GM23338 (cell line): ENCODE data around the gene MTHFD1. TPM values are rescaled to one million over a fixed set of nuclear protein-coding genes. Genes with fewer than 3 reads are reported as not detected.

ENCODE experiments used
- ATAC-seq: fragments of 200-7000 bp; cut with Tn5 transposase; 3 replicates; pipeline ENCODE4 v1.9.1; 2020
- DNase-seq: peaks from one replicate; pipeline ENCODE4 v3.0.0-alpha.2; 2015; ENCODE audit warnings: low spot score
- H2AFZ ChIP-seq: fragments of 200-600 bp; sonication (generic); 2 replicates; pipeline ENCODE4 v1.8.0; 2016; ENCODE audit warnings: antibody characterized with exemption, mild to moderate bottlenecking, moderate library complexity
- H3F3A ChIP-seq: fragments of 200-600 bp; sonication (generic); replicated peaks from 2 replicates; pipeline ENCODE4 v1.8.0; 2017; ENCODE audit warnings: antibody characterized with exemption, mixed run types, low read depth
- H3K27ac ChIP-seq: fragments of 200-600 bp; sonication (generic); 2 replicates; pipeline ENCODE4 v1.6.1; 2016; ENCODE audit warnings: low read depth
- H3K27me3 ChIP-seq: fragments of 200-600 bp; sonication (generic); 2 replicates; pipeline ENCODE4 v1.8.0; 2016; ENCODE audit warnings: mild to moderate bottlenecking, mixed run types, moderate library complexity; ENCODE audit not compliant: insufficient read depth
- H3K36me3 ChIP-seq: fragments of 200-600 bp; sonication (generic); 2 replicates; pipeline ENCODE4 v1.8.0; 2016; ENCODE audit warnings: mild to moderate bottlenecking; ENCODE audit not compliant: insufficient read depth
- H3K4me1 ChIP-seq: fragments of 200-600 bp; sonication (generic); 2 replicates; pipeline ENCODE4 v1.8.0; 2016; ENCODE audit warnings: mild to moderate bottlenecking, moderate library complexity; ENCODE audit not compliant: insufficient read depth
- H3K4me2 ChIP-seq: fragments of 200-600 bp; sonication (generic); 2 replicates; pipeline ENCODE4 v1.7.1; 2017; ENCODE audit warnings: mixed run types
- H3K4me3 ChIP-seq: fragments of 200-600 bp; sonication (generic); 2 replicates; pipeline ENCODE4 v1.6.1; 2016; ENCODE audit warnings: mixed run types
- H3K79me2 ChIP-seq: fragments of 200-600 bp; sonication (generic); replicated peaks from 2 replicates; pipeline ENCODE4 v1.8.0; 2017; ENCODE audit warnings: mild to moderate bottlenecking; ENCODE audit not compliant: insufficient read depth
- H3K9me2 ChIP-seq: fragments of 200-600 bp; sonication (generic); 2 replicates; pipeline ENCODE4 v1.8.0; 2017; ENCODE audit not compliant: insufficient read depth
- H4K20me1 ChIP-seq: fragments of 200-600 bp; sonication (generic); replicated peaks from 2 replicates; pipeline ENCODE4 v1.8.0; 2017; ENCODE audit warnings: mild to moderate bottlenecking; ENCODE audit not compliant: insufficient read depth
- H3K27ac Mint-ChIP-seq: 2 replicates; pipeline ENCODE4 v1.8.0; 2020; ENCODE audit warnings: inconsistent platforms, mild to moderate bottlenecking, moderate library complexity, mixed read lengths
- H3K27me3 Mint-ChIP-seq: 3 replicates; pipeline ENCODE4 v1.8.0; 2022; ENCODE audit warnings: low read depth, mild to moderate bottlenecking, moderate library complexity, mixed read lengths, inconsistent platforms; ENCODE audit not compliant: insufficient read depth, poor library complexity
- H3K36me3 Mint-ChIP-seq: 3 replicates; pipeline ENCODE4 v1.8.0; 2021; ENCODE audit warnings: low read depth, mild to moderate bottlenecking, inconsistent platforms, moderate library complexity, mixed read lengths
- H3K4me1 Mint-ChIP-seq: 3 replicates; pipeline ENCODE4 v1.8.0; 2020; ENCODE audit warnings: mild to moderate bottlenecking, inconsistent platforms, mixed read lengths
- H3K4me3 Mint-ChIP-seq: 3 replicates; pipeline ENCODE4 v1.8.0; 2021; ENCODE audit warnings: moderate library complexity, mild to moderate bottlenecking, inconsistent platforms, mixed read lengths
- H3K9me3 Mint-ChIP-seq: 3 replicates; pipeline ENCODE4 v1.8.0; 2020; ENCODE audit warnings: moderate library complexity, mild to moderate bottlenecking, inconsistent platforms, mixed read lengths
- ETS1 ChIP-seq: IDR thresholded peaks from 2 replicates; pipeline ENCODE4 v1.6.1; 2016; ENCODE audit warnings: antibody characterized with exemption
- EZH2 ChIP-seq: fragments of 200-600 bp; sonication (generic); IDR thresholded peaks from one replicate; pipeline ENCODE4 v1.8.0; 2017; ENCODE audit warnings: antibody characterized with exemption, mild to moderate bottlenecking, low read depth; ENCODE audit not compliant: unreplicated experiment
- EZH2phosphoT487 ChIP-seq: fragments of 200-600 bp; sonication (generic); IDR thresholded peaks from one replicate; pipeline ENCODE4 v1.8.1; 2018; ENCODE audit warnings: antibody characterized with exemption; ENCODE audit not compliant: unreplicated experiment
- JUNB ChIP-seq: IDR thresholded peaks from one replicate; pipeline ENCODE4 v1.6.1; 2016; ENCODE audit warnings: antibody characterized with exemption; ENCODE audit not compliant: unreplicated experiment
- REST ChIP-seq: IDR thresholded peaks from one replicate; pipeline ENCODE4 v1.6.1; 2018; ENCODE audit warnings: antibody characterized with exemption; ENCODE audit not compliant: unreplicated experiment
- STAT1 ChIP-seq: IDR thresholded peaks from one replicate; pipeline ENCODE4 v1.6.1; 2016; ENCODE audit warnings: antibody characterized with exemption; ENCODE audit not compliant: unreplicated experiment
- ZNF114 ChIP-seq: fragments of 250-450 bp; sonication (Bioruptor Pico); IDR thresholded peaks from 2 replicates; pipeline ENCODE4 v1.5.0; 2020; ENCODE audit warnings: mild to moderate bottlenecking, moderate library complexity
- polyA plus RNA-seq: library from polyadenylated mRNA; unstranded; fragments of >200 nt; fragmentation: Nextera tagmentation; extraction: Ambion mirVana; gene quantifications from 2 replicates; pipeline ENCODE4 v1.2.1, GENCODE V29; 2016
- total RNA-seq: library from RNA; depleted of rRNA; stranded (reverse); fragments of >200 nt; shearing (Covaris generic); gene quantifications from 2 replicates; pipeline ENCODE4 v1.2.3, GENCODE V29; 2014
- TF ChIP-seq, protein P1 (sequence below): fragments of 250-450 bp; sonication (Bioruptor Pico); IDR thresholded peaks from 2 replicates; pipeline ENCODE4 v1.5.0; 2020; ENCODE audit warnings: mild to moderate bottlenecking, moderate library complexity

The MTHFD1 gene
- total and polyA plus RNA-seq, 2 experiments from 2014 or later, result 219 to 237 TPM

DNA sequence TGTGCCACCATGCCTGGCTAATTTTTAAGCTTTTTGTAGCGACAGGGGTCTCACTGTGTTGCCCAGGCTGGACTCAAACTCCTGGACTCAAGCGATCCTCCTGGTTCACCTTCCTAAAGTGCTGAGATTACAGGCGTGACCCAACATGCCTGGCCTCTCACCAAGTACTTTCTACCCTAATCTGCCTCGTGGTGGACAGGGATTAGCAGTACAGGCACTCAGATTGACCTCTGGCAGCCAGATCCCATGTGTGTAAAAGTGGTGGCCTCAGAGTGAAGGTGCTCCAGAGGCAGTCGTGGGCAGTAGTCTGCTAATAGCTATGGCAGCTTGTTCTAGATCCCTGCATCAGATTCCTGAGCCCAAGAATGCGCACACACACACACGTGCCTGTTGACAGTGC is 30.9 kb downstream of the MTHFD1 start (continued):
- TF ChIP-seq, protein P1, sequence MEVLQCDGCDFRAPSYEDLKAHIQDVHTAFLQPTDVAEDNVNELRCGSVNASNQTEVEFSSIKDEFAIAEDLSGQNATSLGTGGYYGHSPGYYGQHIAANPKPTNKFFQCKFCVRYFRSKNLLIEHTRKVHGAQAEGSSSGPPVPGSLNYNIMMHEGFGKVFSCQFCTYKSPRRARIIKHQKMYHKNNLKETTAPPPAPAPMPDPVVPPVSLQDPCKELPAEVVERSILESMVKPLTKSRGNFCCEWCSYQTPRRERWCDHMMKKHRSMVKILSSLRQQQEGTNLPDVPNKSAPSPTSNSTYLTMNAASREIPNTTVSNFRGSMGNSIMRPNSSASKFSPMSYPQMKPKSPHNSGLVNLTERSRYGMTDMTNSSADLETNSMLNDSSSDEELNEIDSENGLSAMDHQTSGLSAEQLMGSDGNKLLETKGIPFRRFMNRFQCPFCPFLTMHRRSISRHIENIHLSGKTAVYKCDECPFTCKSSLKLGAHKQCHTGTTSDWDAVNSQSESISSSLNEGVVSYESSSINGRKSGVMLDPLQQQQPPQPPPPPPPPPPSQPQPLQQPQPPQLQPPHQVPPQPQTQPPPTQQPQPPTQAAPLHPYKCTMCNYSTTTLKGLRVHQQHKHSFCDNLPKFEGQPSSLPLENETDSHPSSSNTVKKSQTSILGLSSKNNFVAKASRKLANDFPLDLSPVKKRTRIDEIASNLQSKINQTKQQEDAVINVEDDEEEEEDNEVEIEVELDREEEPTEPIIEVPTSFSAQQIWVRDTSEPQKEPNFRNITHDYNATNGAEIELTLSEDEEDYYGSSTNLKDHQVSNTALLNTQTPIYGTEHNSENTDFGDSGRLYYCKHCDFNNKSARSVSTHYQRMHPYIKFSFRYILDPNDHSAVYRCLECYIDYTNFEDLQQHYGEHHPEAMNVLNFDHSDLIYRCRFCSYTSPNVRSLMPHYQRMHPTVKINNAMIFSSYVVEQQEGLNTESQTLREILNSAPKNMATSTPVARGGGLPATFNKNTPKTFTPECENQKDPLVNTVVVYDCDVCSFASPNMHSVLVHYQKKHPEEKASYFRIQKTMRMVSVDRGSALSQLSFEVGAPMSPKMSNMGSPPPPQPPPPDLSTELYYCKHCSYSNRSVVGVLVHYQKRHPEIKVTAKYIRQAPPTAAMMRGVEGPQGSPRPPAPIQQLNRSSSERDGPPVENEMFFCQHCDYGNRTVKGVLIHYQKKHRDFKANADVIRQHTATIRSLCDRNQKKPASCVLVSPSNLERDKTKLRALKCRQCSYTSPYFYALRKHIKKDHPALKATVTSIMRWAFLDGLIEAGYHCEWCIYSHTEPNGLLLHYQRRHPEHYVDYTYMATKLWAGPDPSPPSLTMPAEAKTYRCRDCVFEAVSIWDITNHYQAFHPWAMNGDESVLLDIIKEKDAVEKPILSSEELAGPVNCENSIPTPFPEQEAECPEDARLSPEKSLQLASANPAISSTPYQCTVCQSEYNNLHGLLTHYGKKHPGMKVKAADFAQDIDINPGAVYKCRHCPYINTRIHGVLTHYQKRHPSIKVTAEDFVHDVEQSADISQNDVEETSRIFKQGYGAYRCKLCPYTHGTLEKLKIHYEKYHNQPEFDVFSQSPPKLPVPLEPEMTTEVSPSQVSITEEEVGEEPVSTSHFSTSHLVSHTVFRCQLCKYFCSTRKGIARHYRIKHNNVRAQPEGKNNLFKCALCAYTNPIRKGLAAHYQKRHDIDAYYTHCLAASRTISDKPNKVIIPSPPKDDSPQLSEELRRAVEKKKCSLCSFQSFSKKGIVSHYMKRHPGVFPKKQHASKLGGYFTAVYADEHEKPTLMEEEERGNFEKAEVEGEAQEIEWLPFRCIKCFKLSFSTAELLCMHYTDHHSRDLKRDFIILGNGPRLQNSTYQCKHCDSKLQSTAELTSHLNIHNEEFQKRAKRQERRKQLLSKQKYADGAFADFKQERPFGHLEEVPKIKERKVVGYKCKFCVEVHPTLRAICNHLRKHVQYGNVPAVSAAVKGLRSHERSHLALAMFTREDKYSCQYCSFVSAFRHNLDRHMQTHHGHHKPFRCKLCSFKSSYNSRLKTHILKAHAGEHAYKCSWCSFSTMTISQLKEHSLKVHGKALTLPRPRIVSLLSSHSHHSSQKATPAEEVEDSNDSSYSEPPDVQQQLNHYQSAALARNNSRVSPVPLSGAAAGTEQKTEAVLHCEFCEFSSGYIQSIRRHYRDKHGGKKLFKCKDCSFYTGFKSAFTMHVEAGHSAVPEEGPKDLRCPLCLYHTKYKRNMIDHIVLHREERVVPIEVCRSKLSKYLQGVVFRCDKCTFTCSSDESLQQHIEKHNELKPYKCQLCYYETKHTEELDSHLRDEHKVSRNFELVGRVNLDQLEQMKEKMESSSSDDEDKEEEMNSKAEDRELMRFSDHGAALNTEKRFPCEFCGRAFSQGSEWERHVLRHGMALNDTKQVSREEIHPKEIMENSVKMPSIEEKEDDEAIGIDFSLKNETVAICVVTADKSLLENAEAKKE (CRISPR knock-in tag), result no peak
- TF ChIP-seq ZNF114 (CRISPR knock-in tag), result no peak

- H3K4me1 Mint-ChIP-seq, result no peaks in the 10 kb centered on the region
- DNase-seq (no peak), ATAC-seq (no peak)
- H3K9me3 Mint-ChIP-seq, result no peaks in the 10 kb centered on the region
- H3K27me3 Mint-ChIP-seq, result peaks cover 2% of the 10 kb centered on the region
- no peak overlapping the region for H3K4me2 ChIP-seq
- no peak overlapping the region for H3K27ac Mint-ChIP-seq
- H3K27me3 ChIP-seq, result no peaks in the 10 kb centered on the region
- H3K36me3 ChIP-seq, result peaks cover 78% of the 10 kb centered on the region
- H3F3A ChIP-seq, result peaks cover 20% of the 10 kb centered on the region
- H4K20me1 ChIP-seq, result peaks cover 17% of the 10 kb centered on the region
- H3K4me1 ChIP-seq, result no peaks in the 10 kb centered on the region
- H3K9me2 ChIP-seq, result no peaks in the 10 kb centered on the region
- no peak overlapping the region for H3K4me3 Mint-ChIP-seq
- no peak overlapping the region for H3K4me3 ChIP-seq
- TF ChIP-seq EZH2phosphoT487 (no peak), ETS1 (no peak), EZH2 (no peak), REST (no peak), JUNB (no peak), STAT1 (no peak)
- peaks cover 98% of the 10 kb centered on the region for H3K36me3 Mint-ChIP-seq
- H3K79me2 ChIP-seq, result peaks cover 8% of the 10 kb centered on the region; the same call in 1 of the 2 replicates
- H3K27ac ChIP-seq, result no peak overlapping the region
- no peak overlapping the region for H2AFZ ChIP-seq
Observed at GRCh38 chr14:64421166-64421565, 33.0 kb downstream of the MTHFD1 start.
